Measurements from ENCODE around the gene TINAG. TPM values are rescaled to one million over a fixed set of nuclear protein-coding genes. Genes with fewer than 3 reads are reported as not detected.

Gene TINAG
- total RNA-seq, 1 experiment from 2014 or later = not detected

GRCh38 chr6:54267798-54268197, 40.4 kb upstream of the TINAG start:
- no peaks in the 10 kb centered on the region for H3K79me2 ChIP-seq (ENCODE audit: low read length)
- H3K27ac ChIP-seq (ENCODE audit: low read length) = no peak overlapping the region
- no peaks in the 10 kb centered on the region for H3K27me3 ChIP-seq (ENCODE audit: low read length)
- intact Hi-C loops (cut with micrococcal nuclease) = loop anchor here (1.0 kb wide), 1 partner anchor 281 kb away; no protein-coding TSS in a partner anchor
- H4K20me1 ChIP-seq (ENCODE audit: low read length) = no peaks in the 10 kb centered on the region
- ATAC-seq (peak; percentile 62), DNase-seq (peak; percentile 74)
- H3F3A ChIP-seq (ENCODE audit: low read length, unreplicated experiment) = no peaks in the 10 kb centered on the region
- H3K9me3 ChIP-seq (ENCODE audit: low read length) = no peaks in the 10 kb centered on the region
- BruUV-seq (replicated peaks) = no TSS peak
- H3K4me2 ChIP-seq (ENCODE audit: low read length) = no peak overlapping the region
- no peaks in the 10 kb centered on the region for H3K36me3 ChIP-seq (ENCODE audit: low read depth, low read length)
- POLR2A ChIA-PET (ENCODE audit: unreplicated experiment) = no interaction called here
- peaks cover 10% of the 10 kb centered on the region; the same call in 1 of the 2 replicates for H3K4me1 ChIP-seq (ENCODE audit: insufficient read depth, low read length)
- no peak overlapping the region for H3K4me3 ChIP-seq (ENCODE audit: low read length)
- 0 out of 2 replicates have a peak, but pooled peaks cover 3% of the 10 kb centered on the region for H3K9me2 ChIP-seq (replicated peaks; ENCODE audit: low read length)
- H2AFZ ChIP-seq (ENCODE audit: low read length) = no peak overlapping the region
- no peak overlapping the region for H3K9ac ChIP-seq (ENCODE audit: low read length)
- CTCF ChIA-PET = interaction anchor here (0.5 to 0.6 kb wide), 2 partner anchors 45 to 75 kb away, joined by 3 to 4 read pairs; no protein-coding TSS in a partner anchor
- TF ChIP-seq EZH2 (IDR thresholded peaks at IDR 0.05; ENCODE audit: low read length, unreplicated experiment) = no peak
- TF ChIP-seq, protein P1, sequence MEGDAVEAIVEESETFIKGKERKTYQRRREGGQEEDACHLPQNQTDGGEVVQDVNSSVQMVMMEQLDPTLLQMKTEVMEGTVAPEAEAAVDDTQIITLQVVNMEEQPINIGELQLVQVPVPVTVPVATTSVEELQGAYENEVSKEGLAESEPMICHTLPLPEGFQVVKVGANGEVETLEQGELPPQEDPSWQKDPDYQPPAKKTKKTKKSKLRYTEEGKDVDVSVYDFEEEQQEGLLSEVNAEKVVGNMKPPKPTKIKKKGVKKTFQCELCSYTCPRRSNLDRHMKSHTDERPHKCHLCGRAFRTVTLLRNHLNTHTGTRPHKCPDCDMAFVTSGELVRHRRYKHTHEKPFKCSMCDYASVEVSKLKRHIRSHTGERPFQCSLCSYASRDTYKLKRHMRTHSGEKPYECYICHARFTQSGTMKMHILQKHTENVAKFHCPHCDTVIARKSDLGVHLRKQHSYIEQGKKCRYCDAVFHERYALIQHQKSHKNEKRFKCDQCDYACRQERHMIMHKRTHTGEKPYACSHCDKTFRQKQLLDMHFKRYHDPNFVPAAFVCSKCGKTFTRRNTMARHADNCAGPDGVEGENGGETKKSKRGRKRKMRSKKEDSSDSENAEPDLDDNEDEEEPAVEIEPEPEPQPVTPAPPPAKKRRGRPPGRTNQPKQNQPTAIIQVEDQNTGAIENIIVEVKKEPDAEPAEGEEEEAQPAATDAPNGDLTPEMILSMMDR (conservative IDR thresholded peaks at IDR 0.05; ENCODE audit: low read depth, low read length) = peak; percentile 74

DNA sequence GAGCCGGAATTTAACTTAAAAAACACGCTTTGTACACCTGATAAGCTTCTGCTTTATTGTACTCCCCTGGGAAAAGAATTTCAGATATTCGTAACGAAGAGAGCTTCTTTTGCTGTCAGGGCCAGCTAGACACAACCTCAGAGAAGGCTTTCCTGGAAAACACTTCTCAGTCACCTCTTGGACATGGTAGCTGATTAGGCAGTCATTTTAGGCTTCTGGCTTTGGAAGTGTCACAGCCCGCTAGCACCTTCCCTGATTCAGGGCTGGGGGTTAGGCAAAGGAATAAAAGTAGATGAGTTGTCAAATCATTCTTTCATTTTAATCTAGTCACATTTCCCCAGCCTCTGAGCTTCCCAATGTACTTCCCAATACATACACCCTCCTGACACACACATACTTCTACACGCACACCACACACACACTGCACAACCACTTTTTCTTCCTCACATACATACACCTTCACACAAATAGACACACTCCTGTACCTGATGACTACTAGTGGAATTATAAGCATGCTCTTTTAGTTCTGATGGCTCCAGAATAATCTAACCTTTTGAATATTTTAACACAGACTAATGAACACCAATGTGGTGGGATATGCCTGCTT, 34.9 kb upstream of the TINAG start:
- no peak for DNase-seq
- H3K27me3 ChIP-seq (ENCODE audit: low read length) = no peaks in the 10 kb centered on the region
- ChIA-PET POLR2A (ENCODE audit: unreplicated experiment) (no interaction called here), CTCF (no interaction called here)
- no peak overlapping the region for H3K27ac ChIP-seq (ENCODE audit: low read length)
- intact Hi-C loops (cut with micrococcal nuclease) = no loop called here
- no peak overlapping the region for H2AFZ ChIP-seq (ENCODE audit: low read length)
- no peaks in the 10 kb centered on the region for H3K9me3 ChIP-seq (ENCODE audit: low read length)
- H3K36me3 ChIP-seq (ENCODE audit: low read depth, low read length) = no peaks in the 10 kb centered on the region
- peaks cover 10% of the 10 kb centered on the region; the same call in 1 of the 2 replicates for H3K4me1 ChIP-seq (ENCODE audit: insufficient read depth, low read length)
- no peak for ATAC-seq
- no peaks in the 10 kb centered on the region for H4K20me1 ChIP-seq (ENCODE audit: low read length)
- no peak overlapping the region for H3K9ac ChIP-seq (ENCODE audit: low read length)
- no peak overlapping the region for H3K4me3 ChIP-seq (ENCODE audit: low read length)
- no peaks in the 10 kb centered on the region for H3K79me2 ChIP-seq (ENCODE audit: low read length)
- no peak overlapping the region for H3K4me2 ChIP-seq (ENCODE audit: low read length)
- BruUV-seq (replicated peaks) = no TSS peak
- 0 out of 2 replicates have a peak, but pooled peaks cover 3% of the 10 kb centered on the region for H3K9me2 ChIP-seq (replicated peaks; ENCODE audit: low read length)
- H3F3A ChIP-seq (ENCODE audit: low read length, unreplicated experiment) = no peaks in the 10 kb centered on the region
- TF ChIP-seq, protein P1 (conservative IDR thresholded peaks at IDR 0.05; ENCODE audit: low read depth, low read length) = no peak
- TF ChIP-seq EZH2phosphoT487 (IDR thresholded peaks at IDR 0.05; ENCODE audit: borderline replicate concordance, low read length) (no peak), EZH2 (IDR thresholded peaks at IDR 0.05; ENCODE audit: low read length, unreplicated experiment) (no peak)

DNA sequence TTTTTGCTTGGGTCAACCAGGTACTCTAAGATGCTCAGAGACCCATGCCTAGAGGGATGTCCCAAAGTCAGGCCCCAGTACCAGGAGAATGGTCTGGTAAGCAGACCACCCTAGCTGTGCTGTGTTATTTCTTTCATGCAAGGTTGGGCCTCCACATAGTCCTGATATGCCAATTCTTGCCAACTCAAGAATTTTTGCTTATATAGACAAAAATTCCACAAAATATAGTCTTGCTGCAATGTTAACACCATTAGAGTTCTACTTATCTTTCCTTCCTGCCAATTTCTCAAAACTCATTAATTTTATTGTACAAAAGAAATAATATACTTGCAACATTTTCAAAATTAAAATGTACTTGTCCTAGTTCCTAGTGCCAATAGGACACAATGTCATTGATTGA, 33.9 kb upstream of the TINAG start:
- intact Hi-C loops (cut with micrococcal nuclease) = no loop called here
- Histone ChIP-seq H3K36me3 (ENCODE audit: low read depth, low read length) (no peaks in the 10 kb centered on the region), H3F3A (ENCODE audit: low read length, unreplicated experiment) (no peaks in the 10 kb centered on the region), H3K9me2 (replicated peaks; ENCODE audit: low read length) (0 out of 2 replicates have a peak, but pooled peaks cover 3% of the 10 kb centered on the region), H4K20me1 (ENCODE audit: low read length) (no peaks in the 10 kb centered on the region), H3K9me3 (ENCODE audit: low read length) (no peaks in the 10 kb centered on the region), H3K27me3 (ENCODE audit: low read length) (no peaks in the 10 kb centered on the region), H3K4me2 (ENCODE audit: low read length) (no peak overlapping the region), H3K4me3 (ENCODE audit: low read length) (no peak overlapping the region), H2AFZ (ENCODE audit: low read length) (no peak overlapping the region), H3K9ac (ENCODE audit: low read length) (no peak overlapping the region), H3K4me1 (ENCODE audit: insufficient read depth, low read length) (peaks cover 10% of the 10 kb centered on the region; the same call in 1 of the 2 replicates), H3K79me2 (ENCODE audit: low read length) (no peaks in the 10 kb centered on the region), H3K27ac (ENCODE audit: low read length) (no peak overlapping the region)
- no peak for ATAC-seq
- ChIA-PET POLR2A (ENCODE audit: unreplicated experiment) (no interaction called here), CTCF (no interaction called here)
- TF ChIP-seq EZH2 (IDR thresholded peaks at IDR 0.05; ENCODE audit: low read length, unreplicated experiment) (no peak), EZH2phosphoT487 (IDR thresholded peaks at IDR 0.05; ENCODE audit: borderline replicate concordance, low read length) (no peak)
- TF ChIP-seq, protein P1 (conservative IDR thresholded peaks at IDR 0.05; ENCODE audit: low read depth, low read length) = no peak
- no TSS peak for BruUV-seq (replicated peaks)
- DNase-seq = no peak

Data from PC-3 (cell line).